Measurements from ENCODE around the gene ANXA2. TPM values are rescaled to one million over a fixed set of nuclear protein-coding genes. Genes with fewer than 3 reads are reported as not detected.

The ANXA2 gene
- polyA plus RNA-seq, 1 of the 3 experiments (the other 2 are of a cell fraction): 4,669 TPM

GRCh38 chr15:60313906-60314305 is 83.9 kb downstream of the ANXA2 start:
- Histone ChIP-seq H3K9me3 (no peaks in the 10 kb centered on the region), H3K27ac (ENCODE audit: low read depth in 2 of 2, low read length in 1 of 2) (no peak overlapping the region), H3F3A (replicated peaks; ENCODE audit: insufficient read depth) (no peaks in the 10 kb centered on the region), H3K4me3 (ENCODE audit: low read depth in 2 of 2, low read length in 1 of 2) (no peak overlapping the region), H2AFZ (ENCODE audit: low read depth) (no peak overlapping the region), H3K36me3 (replicated peaks in 1 of 2; ENCODE audit: control insufficient read depth in 1 of 2, insufficient read depth in 2 of 2, low read length in 1 of 2) (no peaks in the 10 kb centered on the region), H3K4me1 (ENCODE audit: control insufficient read depth in 1 of 2, insufficient read depth in 2 of 2, low read depth in 1 of 2, low read length in 1 of 2) (no peaks in the 10 kb centered on the region), H3K79me2 (ENCODE audit: insufficient read depth) (no peaks in the 10 kb centered on the region), H4K20me1 (ENCODE audit: insufficient read depth) (no peaks in the 10 kb centered on the region), H3K9me2 (no peaks in the 10 kb centered on the region), H3K9ac (no peak overlapping the region), H3K4me2 (no peak overlapping the region), H3K27me3 (ENCODE audit: insufficient read depth) (peaks cover 4% of the 10 kb centered on the region)
- CTCF ChIA-PET: interaction anchor here (0.9 to 7.5 kb wide), 3 partner anchors 13 to 623 kb away, joined by 4 to 57 read pairs (median 5); no protein-coding TSS in a partner anchor
- DNase-seq: no peak
- no peak for TF ChIP-seq POLR2AphosphoS5 (IDR thresholded peaks at IDR 0.05; ENCODE audit: low read depth, low read length)
- TF ChIP-seq, protein P1, sequence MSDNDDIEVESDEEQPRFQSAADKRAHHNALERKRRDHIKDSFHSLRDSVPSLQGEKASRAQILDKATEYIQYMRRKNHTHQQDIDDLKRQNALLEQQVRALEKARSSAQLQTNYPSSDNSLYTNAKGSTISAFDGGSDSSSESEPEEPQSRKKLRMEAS (IDR thresholded peaks at IDR 0.05; ENCODE audit: low read depth): no peak
- no peak for TF ChIP-seq USF1 (IDR thresholded peaks at IDR 0.05; ENCODE audit: borderline replicate concordance, low read depth)
- no peak for TF ChIP-seq RFX5 (IDR thresholded peaks at IDR 0.05; ENCODE audit: low read length)
- TF ChIP-seq YY1 (IDR thresholded peaks at IDR 0.05; ENCODE audit: low read depth): no peak
- no peak for TF ChIP-seq JUND (IDR thresholded peaks at IDR 0.05)
- TF ChIP-seq SMC3 (IDR thresholded peaks at IDR 0.05; ENCODE audit: low read depth, low read length): no peak
- TF ChIP-seq ELF1 (IDR thresholded peaks at IDR 0.05): no peak
- no peak for TF ChIP-seq GABPA (IDR thresholded peaks at IDR 0.05; ENCODE audit: low read depth)
- no peak for TF ChIP-seq RCOR1 (IDR thresholded peaks at IDR 0.05; ENCODE audit: low read length)
- TF ChIP-seq RAD21 (IDR thresholded peaks at IDR 0.05; ENCODE audit: low read length): no peak
- TF ChIP-seq MEF2A (IDR thresholded peaks at IDR 0.05; ENCODE audit: borderline replicate concordance, low read depth): no peak
- TF ChIP-seq, protein P2, sequence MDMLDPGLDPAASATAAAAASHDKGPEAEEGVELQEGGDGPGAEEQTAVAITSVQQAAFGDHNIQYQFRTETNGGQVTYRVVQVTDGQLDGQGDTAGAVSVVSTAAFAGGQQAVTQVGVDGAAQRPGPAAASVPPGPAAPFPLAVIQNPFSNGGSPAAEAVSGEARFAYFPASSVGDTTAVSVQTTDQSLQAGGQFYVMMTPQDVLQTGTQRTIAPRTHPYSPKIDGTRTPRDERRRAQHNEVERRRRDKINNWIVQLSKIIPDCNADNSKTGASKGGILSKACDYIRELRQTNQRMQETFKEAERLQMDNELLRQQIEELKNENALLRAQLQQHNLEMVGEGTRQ (IDR thresholded peaks at IDR 0.05; ENCODE audit: borderline replicate concordance, low read depth, low read length): no peak
- WGBS (ENCODE audit: low lambda C conversion rate): 27% methylated on average over 4 of the region's 4 CpGs
- POLR2A ChIA-PET: no interaction called here

DNA sequence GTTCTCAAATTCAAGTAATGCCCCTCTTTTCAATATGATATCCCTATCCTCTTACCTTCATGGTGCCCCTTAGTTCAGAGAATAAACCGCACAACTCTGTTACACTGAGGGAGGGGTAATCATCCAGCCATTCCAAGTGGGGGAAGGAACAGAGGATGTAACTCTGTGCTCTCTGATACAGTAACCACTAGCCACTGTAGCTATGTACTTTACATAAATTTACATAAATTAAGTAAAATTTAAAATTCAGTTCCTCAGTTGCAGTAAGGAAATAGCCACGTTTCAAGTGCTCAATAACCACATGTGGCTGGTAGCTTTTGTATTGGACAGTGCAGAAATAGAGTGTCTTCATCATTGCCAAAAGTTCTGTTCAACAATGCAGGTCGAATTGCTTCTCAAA is 90.8 kb downstream of the ANXA2 start:
- no peak overlapping the region for H3K9ac ChIP-seq
- POLR2A ChIA-PET: no interaction called here
- no peak overlapping the region for H3K4me3 ChIP-seq (ENCODE audit: low read depth in 2 of 2, low read length in 1 of 2)
- no peaks in the 10 kb centered on the region; the same call in none of the 2 replicates for H3K27me3 ChIP-seq (ENCODE audit: insufficient read depth)
- CTCF ChIA-PET: interaction anchor here (2.1 kb wide), 1 partner anchor 19 kb away, joined by 9 read pairs; no protein-coding TSS in a partner anchor
- no peak for TF ChIP-seq MXI1 (IDR thresholded peaks at IDR 0.05; ENCODE audit: low read depth, low read length)
- TF ChIP-seq USF1 (IDR thresholded peaks at IDR 0.05; ENCODE audit: borderline replicate concordance, low read depth): no peak
- TF ChIP-seq ELF1 (IDR thresholded peaks at IDR 0.05): no peak
- no peak for TF ChIP-seq TEAD4 (IDR thresholded peaks at IDR 0.05; ENCODE audit: borderline replicate concordance, insufficient read depth)
- no peak for TF ChIP-seq JUND (IDR thresholded peaks at IDR 0.05)
- TF ChIP-seq GATA2 (CRISPR knock-in tag; IDR thresholded peaks at IDR 0.05): no peak
- no peak for TF ChIP-seq TCF12 (IDR thresholded peaks at IDR 0.05)
- TF ChIP-seq POLR2AphosphoS5 (IDR thresholded peaks at IDR 0.05; ENCODE audit: low read depth, low read length): no peak
- WGBS (ENCODE audit: low lambda C conversion rate): 3% methylated on average over 3 of the region's 3 CpGs
- no peak overlapping the region for H3K4me2 ChIP-seq
- no peaks in the 10 kb centered on the region for H3F3A ChIP-seq (replicated peaks; ENCODE audit: insufficient read depth)
- H3K4me1 ChIP-seq (ENCODE audit: control insufficient read depth in 1 of 2, insufficient read depth in 2 of 2, low read depth in 1 of 2, low read length in 1 of 2): no peaks in the 10 kb centered on the region
- H3K9me3 ChIP-seq: no peaks in the 10 kb centered on the region
- no peak overlapping the region for H2AFZ ChIP-seq (ENCODE audit: low read depth)
- no peaks in the 10 kb centered on the region for H3K9me2 ChIP-seq
- H3K27ac ChIP-seq (ENCODE audit: low read depth in 2 of 2, low read length in 1 of 2): no peak overlapping the region
- H3K36me3 ChIP-seq (replicated peaks in 1 of 2; ENCODE audit: control insufficient read depth in 1 of 2, insufficient read depth in 2 of 2, low read length in 1 of 2): no peaks in the 10 kb centered on the region
- H3K79me2 ChIP-seq (ENCODE audit: insufficient read depth): no peaks in the 10 kb centered on the region
- no peak for DNase-seq
- no peaks in the 10 kb centered on the region for H4K20me1 ChIP-seq (ENCODE audit: insufficient read depth)
